Loucy (cell line): ENCODE data around the gene CERS5.

Source experiments
- CTCF ChIP-seq: fragments of 200-600 bp; sonication (generic); conservative IDR thresholded peaks from 2 replicates; pipeline ENCODE4 v1.5.1; 2014; ENCODE audit warnings: mild to moderate bottlenecking, antibody characterized with exemption, low read length
- EZH2phosphoT487 ChIP-seq: fragments of 200-600 bp; IDR thresholded peaks from 2 replicates; pipeline ENCODE4 v1.6.1; 2018; ENCODE audit warnings: antibody characterized with exemption, mild to moderate bottlenecking, moderate library complexity, borderline replicate concordance

- no peak for TF ChIP-seq CTCF
- TF ChIP-seq EZH2phosphoT487, result no peak
Measured at GRCh38 chr12:50090391-50090790, 76.8 kb downstream of the CERS5 start.
